ENCODE data around the gene HNRNPH3.
A peak's percentile ranks its signal among the peaks of the same experiment; 100 is the strongest.

Gene HNRNPH3

DNA sequence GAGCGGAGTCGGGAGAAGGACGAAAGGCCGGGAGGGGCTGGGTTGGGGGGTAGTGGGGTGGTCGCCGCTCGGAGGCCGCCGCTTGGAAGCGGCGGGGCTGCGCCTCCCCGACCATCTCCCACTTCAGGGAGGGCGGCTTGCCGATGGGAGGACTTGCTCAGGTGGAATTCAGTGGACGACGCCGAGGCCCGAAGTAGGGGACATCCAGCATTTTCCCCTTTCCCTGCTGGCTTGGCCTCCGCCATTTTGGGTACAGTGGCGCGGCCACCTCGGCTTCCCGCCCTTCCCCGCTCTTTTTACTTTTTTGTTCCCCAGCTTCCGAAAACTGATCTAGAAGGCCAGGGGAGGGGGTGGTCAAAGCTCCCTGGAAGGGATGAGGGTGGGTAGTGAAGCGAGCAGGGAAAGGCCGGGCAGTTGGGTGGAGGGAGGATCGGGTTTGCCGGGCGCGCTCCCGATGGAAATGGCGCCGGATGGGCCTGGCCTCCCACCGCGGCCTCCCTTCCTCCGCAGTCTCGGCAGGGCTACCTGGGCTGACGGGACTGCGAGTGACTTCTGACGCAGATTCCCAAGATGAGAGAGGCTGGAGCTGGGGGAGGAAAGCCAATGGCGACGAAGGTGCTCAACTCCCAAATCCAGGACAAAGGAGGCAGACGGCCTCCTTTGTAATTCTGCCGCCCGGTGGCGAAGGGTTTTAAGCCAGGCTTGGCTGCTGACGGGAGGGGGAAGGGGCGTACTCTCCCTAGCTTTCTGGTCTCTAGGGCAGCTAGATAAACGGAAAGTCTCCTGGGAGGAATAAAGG is 594 bp downstream of the HNRNPH3 start, which contains the start of gene PBLD (continued):
- TF ChIP-seq, protein P1, sequence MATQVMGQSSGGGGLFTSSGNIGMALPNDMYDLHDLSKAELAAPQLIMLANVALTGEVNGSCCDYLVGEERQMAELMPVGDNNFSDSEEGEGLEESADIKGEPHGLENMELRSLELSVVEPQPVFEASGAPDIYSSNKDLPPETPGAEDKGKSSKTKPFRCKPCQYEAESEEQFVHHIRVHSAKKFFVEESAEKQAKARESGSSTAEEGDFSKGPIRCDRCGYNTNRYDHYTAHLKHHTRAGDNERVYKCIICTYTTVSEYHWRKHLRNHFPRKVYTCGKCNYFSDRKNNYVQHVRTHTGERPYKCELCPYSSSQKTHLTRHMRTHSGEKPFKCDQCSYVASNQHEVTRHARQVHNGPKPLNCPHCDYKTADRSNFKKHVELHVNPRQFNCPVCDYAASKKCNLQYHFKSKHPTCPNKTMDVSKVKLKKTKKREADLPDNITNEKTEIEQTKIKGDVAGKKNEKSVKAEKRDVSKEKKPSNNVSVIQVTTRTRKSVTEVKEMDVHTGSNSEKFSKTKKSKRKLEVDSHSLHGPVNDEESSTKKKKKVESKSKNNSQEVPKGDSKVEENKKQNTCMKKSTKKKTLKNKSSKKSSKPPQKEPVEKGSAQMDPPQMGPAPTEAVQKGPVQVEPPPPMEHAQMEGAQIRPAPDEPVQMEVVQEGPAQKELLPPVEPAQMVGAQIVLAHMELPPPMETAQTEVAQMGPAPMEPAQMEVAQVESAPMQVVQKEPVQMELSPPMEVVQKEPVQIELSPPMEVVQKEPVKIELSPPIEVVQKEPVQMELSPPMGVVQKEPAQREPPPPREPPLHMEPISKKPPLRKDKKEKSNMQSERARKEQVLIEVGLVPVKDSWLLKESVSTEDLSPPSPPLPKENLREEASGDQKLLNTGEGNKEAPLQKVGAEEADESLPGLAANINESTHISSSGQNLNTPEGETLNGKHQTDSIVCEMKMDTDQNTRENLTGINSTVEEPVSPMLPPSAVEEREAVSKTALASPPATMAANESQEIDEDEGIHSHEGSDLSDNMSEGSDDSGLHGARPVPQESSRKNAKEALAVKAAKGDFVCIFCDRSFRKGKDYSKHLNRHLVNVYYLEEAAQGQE (tag by site-specific recombination; IDR thresholded peaks at IDR 0.05): no peak
- TF ChIP-seq REPIN1 (tag by site-specific recombination; IDR thresholded peaks at IDR 0.05; ENCODE audit: low read depth) (no peak), ZNF514 (tag by site-specific recombination; IDR thresholded peaks at IDR 0.05) (no peak), ZNF112 (tag by site-specific recombination; IDR thresholded peaks at IDR 0.05) (no peak), ZNF423 (tag by site-specific recombination; IDR thresholded peaks at IDR 0.05) (no peak), EGR2 (tag by site-specific recombination; IDR thresholded peaks at IDR 0.05; ENCODE audit: low read depth) (no peak), ZNF10 (tag by site-specific recombination; IDR thresholded peaks at IDR 0.05) (peak; percentile 66; the same call in 1 of the 2 replicates), ZNF658 (tag by site-specific recombination; IDR thresholded peaks at IDR 0.05) (no peak), MZF1 (tag by site-specific recombination; IDR thresholded peaks at IDR 0.05; ENCODE audit: borderline replicate concordance) (no peak; the same call in 1 of the 2 replicates), GLIS2 (tag by site-specific recombination; IDR thresholded peaks at IDR 0.05) (no peak; the same call in 1 of the 2 replicates), MYNN (tag by site-specific recombination; IDR thresholded peaks at IDR 0.05; ENCODE audit: borderline replicate concordance) (no peak), ZNF521 (tag by site-specific recombination; IDR thresholded peaks at IDR 0.05) (no peak), GLI4 (tag by site-specific recombination; IDR thresholded peaks at IDR 0.05) (no peak), ZNF292 (tag by site-specific recombination; IDR thresholded peaks at IDR 0.05; ENCODE audit: borderline replicate concordance, low read depth) (no peak), ZNF585B (tag by site-specific recombination; IDR thresholded peaks at IDR 0.05) (no peak), ZNF664 (tag by site-specific recombination; IDR thresholded peaks at IDR 0.05) (no peak), YY1 (tag by site-specific recombination; IDR thresholded peaks at IDR 0.05) (peak; percentile 94), ZNF548 (tag by site-specific recombination; IDR thresholded peaks at IDR 0.05) (no peak), ZNF140 (tag by site-specific recombination; IDR thresholded peaks at IDR 0.05) (no peak), SETDB1 (IDR thresholded peaks at IDR 0.05; ENCODE audit: insufficient read length, low read length) (no peak), ZNF433 (tag by site-specific recombination; IDR thresholded peaks at IDR 0.05; ENCODE audit: low read depth) (no peak), SP3 (tag by site-specific recombination; IDR thresholded peaks at IDR 0.05) (peak; percentile 39), ZNF404 (tag by site-specific recombination; IDR thresholded peaks at IDR 0.05) (no peak), ZNF239 (tag by site-specific recombination; IDR thresholded peaks at IDR 0.05) (0 out of 2 replicates have a peak, but pooled peaks have one; percentile 11)
- TF ChIP-seq, protein P2, sequence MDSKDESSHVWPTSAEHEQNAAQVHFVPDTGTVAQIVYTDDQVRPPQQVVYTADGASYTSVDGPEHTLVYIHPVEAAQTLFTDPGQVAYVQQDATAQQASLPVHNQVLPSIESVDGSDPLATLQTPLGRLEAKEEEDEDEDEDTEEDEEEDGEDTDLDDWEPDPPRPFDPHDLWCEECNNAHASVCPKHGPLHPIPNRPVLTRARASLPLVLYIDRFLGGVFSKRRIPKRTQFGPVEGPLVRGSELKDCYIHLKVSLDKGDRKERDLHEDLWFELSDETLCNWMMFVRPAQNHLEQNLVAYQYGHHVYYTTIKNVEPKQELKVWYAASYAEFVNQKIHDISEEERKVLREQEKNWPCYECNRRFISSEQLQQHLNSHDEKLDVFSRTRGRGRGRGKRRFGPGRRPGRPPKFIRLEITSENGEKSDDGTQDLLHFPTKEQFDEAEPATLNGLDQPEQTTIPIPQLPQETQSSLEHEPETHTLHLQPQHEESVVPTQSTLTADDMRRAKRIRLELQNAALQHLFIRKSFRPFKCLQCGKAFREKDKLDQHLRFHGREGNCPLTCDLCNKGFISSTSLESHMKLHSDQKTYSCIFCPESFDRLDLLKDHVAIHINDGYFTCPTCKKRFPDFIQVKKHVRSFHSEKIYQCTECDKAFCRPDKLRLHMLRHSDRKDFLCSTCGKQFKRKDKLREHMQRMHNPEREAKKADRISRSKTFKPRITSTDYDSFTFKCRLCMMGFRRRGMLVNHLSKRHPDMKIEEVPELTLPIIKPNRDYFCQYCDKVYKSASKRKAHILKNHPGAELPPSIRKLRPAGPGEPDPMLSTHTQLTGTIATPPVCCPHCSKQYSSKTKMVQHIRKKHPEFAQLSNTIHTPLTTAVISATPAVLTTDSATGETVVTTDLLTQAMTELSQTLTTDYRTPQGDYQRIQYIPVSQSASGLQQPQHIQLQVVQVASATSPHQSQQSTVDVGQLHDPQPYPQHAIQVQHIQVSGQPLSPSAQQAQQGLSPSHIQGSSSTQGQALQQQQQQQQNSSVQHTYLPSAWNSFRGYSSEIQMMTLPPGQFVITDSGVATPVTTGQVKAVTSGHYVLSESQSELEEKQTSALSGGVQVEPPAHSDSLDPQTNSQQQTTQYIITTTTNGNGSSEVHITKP (tag by site-specific recombination; IDR thresholded peaks at IDR 0.05): no peak
- TF ChIP-seq, protein P3, sequence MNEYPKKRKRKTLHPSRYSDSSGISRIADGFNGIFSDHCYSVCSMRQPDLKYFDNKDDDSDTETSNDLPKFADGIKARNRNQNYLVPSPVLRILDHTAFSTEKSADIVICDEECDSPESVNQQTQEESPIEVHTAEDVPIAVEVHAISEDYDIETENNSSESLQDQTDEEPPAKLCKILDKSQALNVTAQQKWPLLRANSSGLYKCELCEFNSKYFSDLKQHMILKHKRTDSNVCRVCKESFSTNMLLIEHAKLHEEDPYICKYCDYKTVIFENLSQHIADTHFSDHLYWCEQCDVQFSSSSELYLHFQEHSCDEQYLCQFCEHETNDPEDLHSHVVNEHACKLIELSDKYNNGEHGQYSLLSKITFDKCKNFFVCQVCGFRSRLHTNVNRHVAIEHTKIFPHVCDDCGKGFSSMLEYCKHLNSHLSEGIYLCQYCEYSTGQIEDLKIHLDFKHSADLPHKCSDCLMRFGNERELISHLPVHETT (tag by site-specific recombination; IDR thresholded peaks at IDR 0.05): 0 out of 2 replicates have a peak, but pooled peaks have one; percentile 51
- TF ChIP-seq, protein P4, sequence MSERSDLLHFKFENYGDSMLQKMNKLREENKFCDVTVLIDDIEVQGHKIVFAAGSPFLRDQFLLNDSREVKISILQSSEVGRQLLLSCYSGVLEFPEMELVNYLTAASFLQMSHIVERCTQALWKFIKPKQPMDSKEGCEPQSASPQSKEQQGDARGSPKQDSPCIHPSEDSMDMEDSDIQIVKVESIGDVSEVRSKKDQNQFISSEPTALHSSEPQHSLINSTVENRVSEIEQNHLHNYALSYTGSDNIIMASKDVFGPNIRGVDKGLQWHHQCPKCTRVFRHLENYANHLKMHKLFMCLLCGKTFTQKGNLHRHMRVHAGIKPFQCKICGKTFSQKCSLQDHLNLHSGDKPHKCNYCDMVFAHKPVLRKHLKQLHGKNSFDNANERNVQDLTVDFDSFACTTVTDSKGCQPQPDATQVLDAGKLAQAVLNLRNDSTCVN (tag by site-specific recombination; optimal IDR thresholded peaks at IDR 0.05): peak; percentile 91
- TF ChIP-seq, protein P5, sequence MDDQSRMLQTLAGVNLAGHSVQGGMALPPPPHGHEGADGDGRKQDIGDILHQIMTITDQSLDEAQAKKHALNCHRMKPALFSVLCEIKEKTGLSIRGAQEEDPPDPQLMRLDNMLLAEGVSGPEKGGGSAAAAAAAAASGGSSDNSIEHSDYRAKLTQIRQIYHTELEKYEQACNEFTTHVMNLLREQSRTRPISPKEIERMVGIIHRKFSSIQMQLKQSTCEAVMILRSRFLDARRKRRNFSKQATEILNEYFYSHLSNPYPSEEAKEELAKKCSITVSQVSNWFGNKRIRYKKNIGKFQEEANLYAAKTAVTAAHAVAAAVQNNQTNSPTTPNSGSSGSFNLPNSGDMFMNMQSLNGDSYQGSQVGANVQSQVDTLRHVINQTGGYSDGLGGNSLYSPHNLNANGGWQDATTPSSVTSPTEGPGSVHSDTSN (CRISPR knock-in tag; IDR thresholded peaks at IDR 0.05): no peak

All from HEK293 (cell line).